IMR-90 (cell line): ENCODE measurements around the gene BRAF. TPM values are rescaled to one million over a fixed set of nuclear protein-coding genes. Genes with fewer than 3 reads are reported as not detected.

Source experiments
- ATAC-seq: fragments of 200-7000 bp; cut with Tn5 transposase; 2 replicates; pipeline ENCODE4 v1.9.1; 2020; ENCODE audit warnings: low read depth, mild to moderate bottlenecking, moderate library complexity
- BruUV-seq: library from RNA; stranded (reverse); fragments of 400-500 nt; replicated peaks from 2 replicates; lab custom pipeline; 2021; lab: Mats Ljungman, UMichigan
- CTCF ChIA-PET: fragments of 300-600 bp; formaldehyde crosslinking; extraction: SDS; loops from one replicate; lab custom pipeline; 2021; ENCODE audit warnings: antibody characterized with exemption; lab: Yijun Ruan, JAX
- POLR2A ChIA-PET: fragments of 300-600 bp; sonication (Branson Sonifier 250); formaldehyde crosslinking; loops from one replicate; lab custom pipeline; 2022; ENCODE audit warnings: antibody characterized with exemption; ENCODE audit not compliant: unreplicated experiment; lab: Charles Lee
- DNase-seq: peaks from one replicate; pipeline ENCODE4 v3.0.0; 2013
- H2AFZ ChIP-seq: replicated peaks from 2 replicates; pipeline ENCODE3; 2013; ENCODE audit warnings: low read length, mild to moderate bottlenecking; ENCODE audit not compliant: poor library complexity
- H2AK5ac ChIP-seq: 2 replicates; pipeline ENCODE4 v1.6.1; 2013; ENCODE audit warnings: low read depth, low read length, inconsistent platforms
- H2AK9ac ChIP-seq: replicated peaks from 2 replicates; pipeline ENCODE3; 2013; ENCODE audit warnings: mild to moderate bottlenecking, low read depth, low read length, moderate library complexity; ENCODE audit not compliant: poor library complexity
- H2BK120ac ChIP-seq: 2 replicates; pipeline ENCODE4 v1.6.1; 2013; ENCODE audit warnings: low read depth, low read length, inconsistent platforms
- H2BK15ac ChIP-seq: 3 replicates; pipeline ENCODE4 v1.6.1; 2013; ENCODE audit warnings: low read depth, low read length, inconsistent platforms
- H2BK20ac ChIP-seq: 2 replicates; pipeline ENCODE4 v1.6.1; 2013; ENCODE audit warnings: low read depth, mild to moderate bottlenecking, inconsistent platforms, low read length, moderate library complexity
- H2BK5ac ChIP-seq: 2 replicates; pipeline ENCODE4 v1.6.1; 2013; ENCODE audit warnings: mild to moderate bottlenecking, low read depth, low read length, inconsistent platforms; ENCODE audit not compliant: poor library complexity, severe bottlenecking
- H3K14ac ChIP-seq: replicated peaks from 2 replicates; pipeline ENCODE4 v1.6.1; 2013; ENCODE audit warnings: low read depth, low read length, inconsistent platforms
- H3K18ac ChIP-seq: 2 replicates; pipeline ENCODE4 v1.6.1; 2013; ENCODE audit warnings: low read depth, low read length, control low read depth
- H3K23ac ChIP-seq: 2 replicates; pipeline ENCODE4 v1.6.1; 2013; ENCODE audit warnings: low read depth, low read length, inconsistent platforms
- H3K27ac ChIP-seq: 2 replicates; pipeline ENCODE4 v1.5.1; 2013; ENCODE audit warnings: mild to moderate bottlenecking, control low read depth, low read length; ENCODE audit not compliant: insufficient read depth
- H3K27me3 ChIP-seq: 2 replicates; pipeline ENCODE4 v1.6.1; 2013; ENCODE audit warnings: low read length; ENCODE audit not compliant: control insufficient read depth, insufficient read depth
- H3K36me3 ChIP-seq: 2 replicates; pipeline ENCODE4 v1.6.1; 2013; ENCODE audit warnings: low read length, mixed read lengths; ENCODE audit not compliant: control insufficient read depth, insufficient read depth
- H3K4ac ChIP-seq: 2 replicates; pipeline ENCODE4 v1.6.1; 2013; ENCODE audit warnings: low read depth, low read length, inconsistent platforms
- H3K4me1 ChIP-seq: 2 replicates; pipeline ENCODE4 v1.6.1; 2013; ENCODE audit warnings: low read length, mixed read lengths; ENCODE audit not compliant: control insufficient read depth, insufficient read depth
- H3K4me2 ChIP-seq: 2 replicates; pipeline ENCODE4 v1.6.1; 2013; ENCODE audit warnings: low read depth, mild to moderate bottlenecking, control low read depth, low read length, moderate library complexity
- H3K4me3 ChIP-seq: 2 replicates; pipeline ENCODE4 v1.5.1; 2013; ENCODE audit warnings: low read depth, mild to moderate bottlenecking, control low read depth, low read length, moderate library complexity; ENCODE audit not compliant: insufficient read depth
- H3K56ac ChIP-seq: 2 replicates; pipeline ENCODE4 v1.6.1; 2013; ENCODE audit warnings: low read length, inconsistent platforms; ENCODE audit not compliant: insufficient read depth; ENCODE audit errors: extremely low read depth
- H3K79me1 ChIP-seq, 2 experiments: 2 replicates each; pipeline ENCODE4 v1.6.1; 2013; ENCODE audit warnings: low read length in 2 of 2, inconsistent platforms in 1 of 2, low read depth in 1 of 2
- H3K9ac ChIP-seq: 2 replicates; pipeline ENCODE4 v1.6.1; 2013; ENCODE audit warnings: low read depth, low read length, control low read depth
- H3K9me1 ChIP-seq: 2 replicates; pipeline ENCODE4 v1.6.1; 2013; ENCODE audit warnings: low read length, inconsistent platforms; ENCODE audit not compliant: insufficient read depth
- H3K9me3 ChIP-seq: 2 replicates; pipeline ENCODE4 v1.6.1; 2013; ENCODE audit warnings: low read length; ENCODE audit not compliant: control insufficient read depth, insufficient read depth
- H4K20me1 ChIP-seq: 2 replicates; pipeline ENCODE4 v1.6.1; 2013; ENCODE audit warnings: low read length, inconsistent platforms; ENCODE audit not compliant: insufficient read depth
- H4K5ac ChIP-seq: 2 replicates; pipeline ENCODE4 v1.6.1; 2013; ENCODE audit warnings: mild to moderate bottlenecking, low read depth, low read length, control low read depth
- H4K8ac ChIP-seq, 2 experiments: 2 replicates each; pipeline ENCODE4 v1.6.1; 2013; ENCODE audit warnings: low read depth in 2 of 2, low read length in 2 of 2, control low read depth in 1 of 2, inconsistent platforms in 1 of 2
- H4K91ac ChIP-seq: 2 replicates; pipeline ENCODE4 v1.6.1; 2013; ENCODE audit warnings: low read depth, low read length, inconsistent platforms; ENCODE audit not compliant: insufficient read depth
- CHD1 ChIP-seq: IDR thresholded peaks from 2 replicates; pipeline ENCODE4 v1.6.1; 2012; ENCODE audit warnings: low read depth, low read length, improper control_type of control experiment
- ELK1 ChIP-seq: fragments of 150-350 bp; IDR thresholded peaks from 2 replicates; pipeline ENCODE4 v1.6.1; 2016; ENCODE audit warnings: low read depth, mild to moderate bottlenecking, low read length, moderate library complexity, borderline replicate concordance
- FOS ChIP-seq: fragments of 150-350 bp; IDR thresholded peaks from 2 replicates; pipeline ENCODE4 v1.6.1; 2016; ENCODE audit warnings: low read depth, low read length
- MAZ ChIP-seq: IDR thresholded peaks from 2 replicates; pipeline ENCODE4 v1.6.1; 2012; ENCODE audit warnings: low read depth, mild to moderate bottlenecking, low read length, improper control_type of control experiment, moderate library complexity, borderline replicate concordance
- MXI1 ChIP-seq: IDR thresholded peaks from 2 replicates; pipeline ENCODE4 v1.6.1; 2012; ENCODE audit warnings: low read depth, mild to moderate bottlenecking, low read length, moderate library complexity, borderline replicate concordance
- WGBS, 2 experiments: methylation state at CpG; one replicate each; pipeline versions ENCODE4 v1.1.5 to v1.1.7; 2013; ENCODE audit warnings: missing lambda C conversion rate in 2 of 2; ENCODE audit not compliant: insufficient read length in 1 of 2; ENCODE audit errors: extremely low coverage in 2 of 2; 5-methylcytosine and 5-hydroxymethylcytosine counted together
- dilution Hi-C: fragments of 300-500 bp; cut with HindIII; formaldehyde crosslinking; loops from one replicate; pipeline ENCODE4 v1.14.3; 2018; ENCODE audit warnings: low sequenced_read_pairs; ENCODE audit not compliant: unreplicated experiment
- in situ Hi-C: fragments of 300-500 bp; cut with MboI; formaldehyde crosslinking; loops from 3 replicates; pipeline ENCODE4 v1.14.3; 2019; ENCODE audit warnings: low sequenced_read_pairs, inconsistent platforms, mixed read lengths
- intact Hi-C: fragments of 100-400 bp; cut with micrococcal nuclease; formaldehyde crosslinking; loops from 2 replicates; pipeline ENCODE4 v1.10.0; 2022
- polyA plus RNA-seq, 3 experiments: library from polyadenylated mRNA; depleted of rRNA; stranded (reverse); fragments of >200 nt; gene quantifications; 2 replicates each; pipeline ENCODE4 v1.2.3, GENCODE V29; 2012; ENCODE audit warnings: low replicate concordance in 1 of 3
- total RNA-seq: library from RNA; depleted of rRNA; stranded (reverse); fragments of >200 nt; gene quantifications from 2 replicates; pipeline ENCODE4 v1.2.3, GENCODE V29; 2012
- TF ChIP-seq, protein P1 (sequence below): fragments of 150-350 bp; IDR thresholded peaks from 2 replicates; pipeline ENCODE4 v1.6.1; 2017; ENCODE audit warnings: mild to moderate bottlenecking, antibody characterized with exemption, low read length, low read depth
- TF ChIP-seq, protein P2 (sequence below): conservative IDR thresholded peaks from 2 replicates; pipeline ENCODE4 v1.5.1; 2012; ENCODE audit warnings: mild to moderate bottlenecking, low read depth, low read length, improper control_type of control experiment

The BRAF gene
- total and polyA plus RNA-seq, 2 of the 4 experiments (the other 2 are of a cell fraction): 5.7 to 12.9 TPM

DNA sequence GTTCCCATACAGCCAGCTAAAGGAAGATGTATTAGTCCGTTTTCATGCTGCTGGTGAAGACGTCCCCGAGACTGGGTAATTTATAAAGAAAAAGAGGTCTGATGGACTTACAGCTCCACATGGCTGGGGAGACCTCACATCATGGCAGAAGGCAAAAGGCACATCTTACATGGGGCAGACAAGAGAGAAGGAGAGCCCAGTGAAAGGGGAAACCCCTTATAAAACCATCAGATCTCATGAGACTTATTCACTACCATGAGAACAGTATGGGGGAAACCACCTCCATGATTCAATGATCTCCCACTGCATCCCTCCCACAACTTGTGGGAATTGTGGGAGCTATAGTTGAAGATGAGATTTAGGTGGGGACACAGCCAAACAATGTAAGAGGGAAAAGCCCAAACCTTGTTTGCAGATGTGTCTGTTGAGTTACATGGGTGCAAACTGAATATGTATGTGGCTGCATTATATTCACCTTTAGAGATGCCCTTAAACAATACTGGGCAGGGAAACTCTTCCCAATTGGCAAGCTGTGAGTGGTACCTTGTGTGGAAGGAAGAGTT is 13.1 kb upstream of the BRAF start:
- H3K18ac ChIP-seq: no peak overlapping the region
- dilution Hi-C loops (no loop called here), in situ Hi-C loops (no loop called here)

More for the DNA sequence above, 13.1 kb upstream of the BRAF start:
- ATAC-seq (no peak), DNase-seq (no peak)
- Histone ChIP-seq H4K5ac (no peak overlapping the region), H3K56ac (no peak overlapping the region), H2BK5ac (no peak overlapping the region), H2BK15ac (no peak overlapping the region), H3K4me1 (no peaks in the 10 kb centered on the region), H3K36me3 (no peaks in the 10 kb centered on the region), H4K20me1 (no peaks in the 10 kb centered on the region), H3K27ac (no peak overlapping the region), H3K4ac (no peak overlapping the region), H3K23ac (no peak overlapping the region), H3K27me3 (peaks cover 5% of the 10 kb centered on the region), H4K8ac (no peak overlapping the region), H3K79me1 (no peaks in the 10 kb centered on the region), H3K4me2 (no peak overlapping the region), H3K14ac (no peak overlapping the region), H3K9ac (no peak overlapping the region), H4K91ac (no peak overlapping the region), H2BK20ac (no peak overlapping the region), H2AK9ac (no peak overlapping the region), H2AFZ (no peak overlapping the region), H3K9me1 (no peaks in the 10 kb centered on the region), H2AK5ac (no peak overlapping the region), H3K4me3 (no peak overlapping the region), H3K9me3 (no peaks in the 10 kb centered on the region), H2BK120ac (no peak overlapping the region)
- ChIA-PET CTCF (no interaction called here), POLR2A (no interaction called here)
- intact Hi-C loops: no loop called here
- no TSS peak for BruUV-seq
- no peak for TF ChIP-seq MAZ
- TF ChIP-seq ELK1: no peak
- TF ChIP-seq MXI1: no peak
- TF ChIP-seq FOS: no peak
- TF ChIP-seq, protein P1, sequence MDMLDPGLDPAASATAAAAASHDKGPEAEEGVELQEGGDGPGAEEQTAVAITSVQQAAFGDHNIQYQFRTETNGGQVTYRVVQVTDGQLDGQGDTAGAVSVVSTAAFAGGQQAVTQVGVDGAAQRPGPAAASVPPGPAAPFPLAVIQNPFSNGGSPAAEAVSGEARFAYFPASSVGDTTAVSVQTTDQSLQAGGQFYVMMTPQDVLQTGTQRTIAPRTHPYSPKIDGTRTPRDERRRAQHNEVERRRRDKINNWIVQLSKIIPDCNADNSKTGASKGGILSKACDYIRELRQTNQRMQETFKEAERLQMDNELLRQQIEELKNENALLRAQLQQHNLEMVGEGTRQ: no peak
- no peak for TF ChIP-seq CHD1
- TF ChIP-seq, protein P2, sequence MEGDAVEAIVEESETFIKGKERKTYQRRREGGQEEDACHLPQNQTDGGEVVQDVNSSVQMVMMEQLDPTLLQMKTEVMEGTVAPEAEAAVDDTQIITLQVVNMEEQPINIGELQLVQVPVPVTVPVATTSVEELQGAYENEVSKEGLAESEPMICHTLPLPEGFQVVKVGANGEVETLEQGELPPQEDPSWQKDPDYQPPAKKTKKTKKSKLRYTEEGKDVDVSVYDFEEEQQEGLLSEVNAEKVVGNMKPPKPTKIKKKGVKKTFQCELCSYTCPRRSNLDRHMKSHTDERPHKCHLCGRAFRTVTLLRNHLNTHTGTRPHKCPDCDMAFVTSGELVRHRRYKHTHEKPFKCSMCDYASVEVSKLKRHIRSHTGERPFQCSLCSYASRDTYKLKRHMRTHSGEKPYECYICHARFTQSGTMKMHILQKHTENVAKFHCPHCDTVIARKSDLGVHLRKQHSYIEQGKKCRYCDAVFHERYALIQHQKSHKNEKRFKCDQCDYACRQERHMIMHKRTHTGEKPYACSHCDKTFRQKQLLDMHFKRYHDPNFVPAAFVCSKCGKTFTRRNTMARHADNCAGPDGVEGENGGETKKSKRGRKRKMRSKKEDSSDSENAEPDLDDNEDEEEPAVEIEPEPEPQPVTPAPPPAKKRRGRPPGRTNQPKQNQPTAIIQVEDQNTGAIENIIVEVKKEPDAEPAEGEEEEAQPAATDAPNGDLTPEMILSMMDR: no peak
- no CpG with 5 or more reads among the region's 3 CpGs for WGBS, 2 experiments
